GM19035 (cell line): ENCODE measurements around the gene KCTD1.

Source experiments
- ATAC-seq: cut with Tn5 transposase; IDR thresholded peaks from one replicate; pipeline ENCODE4 v1.9.1; 2021; ENCODE audit not compliant: unreplicated experiment

KCTD1 gene

DNA sequence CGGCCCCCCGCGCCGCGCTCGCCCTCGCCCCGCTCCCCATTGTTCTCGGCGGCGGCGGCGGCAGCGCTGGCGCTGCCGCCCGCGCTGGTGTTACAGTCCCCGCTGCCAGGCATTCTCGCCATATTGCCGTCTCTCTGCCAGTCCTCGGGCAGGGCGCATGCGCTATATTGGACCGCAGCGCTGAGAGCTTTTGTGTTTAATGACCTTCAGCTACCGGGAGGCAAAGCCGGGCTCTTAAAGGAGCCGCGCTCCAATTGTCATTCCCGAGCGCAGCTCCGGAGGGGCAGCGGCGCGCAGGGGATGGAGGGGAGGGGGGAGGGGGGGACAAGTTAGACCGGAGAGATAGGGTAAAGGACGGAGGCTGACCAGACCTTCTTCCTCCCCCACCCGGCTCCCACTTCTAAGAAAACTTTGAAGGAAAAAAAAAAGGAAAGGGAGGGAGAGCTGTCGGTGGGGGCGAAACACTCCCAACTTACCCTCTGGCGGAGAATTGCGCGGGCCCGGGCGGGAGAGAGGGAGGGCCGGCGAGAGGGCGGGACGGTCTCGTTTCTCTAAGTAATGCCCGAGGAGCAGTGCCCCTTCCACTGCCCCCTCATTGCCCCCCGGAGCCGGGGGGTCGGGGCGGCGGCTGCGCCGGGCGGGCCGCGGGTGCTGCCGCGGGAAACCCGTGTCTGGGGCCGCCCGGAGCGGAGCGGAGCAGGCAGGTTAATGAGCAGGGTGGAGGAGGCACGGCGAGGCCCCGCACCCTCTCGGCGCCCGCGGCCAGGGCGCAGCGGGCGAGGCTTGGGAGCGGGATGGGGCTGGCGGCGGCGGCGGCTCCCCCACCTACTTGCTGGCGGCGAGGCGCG is at the start of gene KCTD1:
Gene KCTD1 (minus strand): TSS at position 139 of the 848 bp plus-strand sequence. CDS start 17 bp downstream, at position 122.
- ATAC-seq, result peak; percentile 49

DNA sequence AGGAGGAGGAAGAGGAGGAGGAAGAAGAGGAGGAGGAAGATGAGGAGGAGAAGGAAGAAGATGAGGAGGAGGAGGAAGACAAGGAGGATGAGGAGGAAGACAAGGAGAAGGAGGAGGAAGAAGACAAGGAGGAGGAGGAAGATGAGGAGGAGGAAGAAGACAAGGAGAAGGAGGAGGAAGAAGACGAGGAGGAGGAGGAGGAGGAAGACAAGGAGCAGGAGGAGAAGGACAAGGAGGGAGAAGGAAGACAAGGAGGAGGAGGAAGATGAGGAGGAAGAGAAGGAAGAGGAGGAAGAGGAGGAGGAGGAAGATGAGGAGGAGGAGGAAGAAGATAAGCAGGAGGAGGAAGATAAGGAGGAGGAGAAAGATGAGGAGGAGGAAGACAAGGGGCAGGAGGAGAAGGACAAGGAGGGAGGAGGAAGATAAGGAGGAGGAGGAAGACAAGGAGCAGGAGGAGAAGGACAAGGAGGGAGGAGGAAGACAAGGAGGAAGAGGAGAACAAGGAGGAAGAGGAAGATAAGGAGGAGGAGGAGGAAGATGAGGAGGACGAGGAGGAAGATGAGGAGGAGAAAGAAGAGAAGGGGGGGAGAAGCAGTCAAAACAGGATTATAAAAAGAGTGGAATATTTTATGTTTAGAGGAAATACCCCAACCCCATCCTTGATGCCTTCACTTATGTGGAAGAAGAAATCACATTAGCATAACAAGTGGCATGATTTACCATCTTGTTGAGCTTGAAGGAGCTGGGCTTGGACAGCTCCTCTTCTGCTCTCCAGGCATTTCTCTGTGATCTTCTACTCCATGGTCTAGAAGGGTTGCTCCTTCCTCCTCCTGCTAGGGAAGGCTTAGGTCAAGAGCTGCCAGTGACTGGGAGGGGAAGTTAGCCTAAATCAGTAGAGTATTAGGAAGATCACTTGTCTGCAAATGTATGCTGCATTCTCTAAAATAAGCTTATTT is 45.3 kb upstream of the KCTD1 start:
- no peak for ATAC-seq

DNA sequence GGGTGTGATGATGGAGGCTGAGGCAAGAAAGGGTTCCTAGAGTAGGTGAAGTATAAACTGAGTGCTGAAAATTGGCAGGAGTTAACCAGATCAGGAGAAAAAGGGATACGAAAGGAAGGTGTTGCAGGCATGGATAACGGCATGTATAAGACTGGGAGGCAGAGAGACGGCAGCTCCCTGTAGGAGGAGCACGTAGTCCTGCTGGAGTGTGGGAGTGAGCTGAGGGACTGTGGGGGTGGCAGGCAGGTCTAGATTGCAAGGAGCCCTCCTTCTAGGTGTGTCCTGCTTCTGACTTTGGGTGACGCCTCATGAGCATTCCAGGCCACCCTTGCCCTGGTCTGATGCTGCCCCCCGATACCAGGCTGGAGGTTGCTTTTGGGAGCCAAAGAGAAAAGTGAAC is 36.4 kb upstream of the KCTD1 start:
- no peak for ATAC-seq

DNA sequence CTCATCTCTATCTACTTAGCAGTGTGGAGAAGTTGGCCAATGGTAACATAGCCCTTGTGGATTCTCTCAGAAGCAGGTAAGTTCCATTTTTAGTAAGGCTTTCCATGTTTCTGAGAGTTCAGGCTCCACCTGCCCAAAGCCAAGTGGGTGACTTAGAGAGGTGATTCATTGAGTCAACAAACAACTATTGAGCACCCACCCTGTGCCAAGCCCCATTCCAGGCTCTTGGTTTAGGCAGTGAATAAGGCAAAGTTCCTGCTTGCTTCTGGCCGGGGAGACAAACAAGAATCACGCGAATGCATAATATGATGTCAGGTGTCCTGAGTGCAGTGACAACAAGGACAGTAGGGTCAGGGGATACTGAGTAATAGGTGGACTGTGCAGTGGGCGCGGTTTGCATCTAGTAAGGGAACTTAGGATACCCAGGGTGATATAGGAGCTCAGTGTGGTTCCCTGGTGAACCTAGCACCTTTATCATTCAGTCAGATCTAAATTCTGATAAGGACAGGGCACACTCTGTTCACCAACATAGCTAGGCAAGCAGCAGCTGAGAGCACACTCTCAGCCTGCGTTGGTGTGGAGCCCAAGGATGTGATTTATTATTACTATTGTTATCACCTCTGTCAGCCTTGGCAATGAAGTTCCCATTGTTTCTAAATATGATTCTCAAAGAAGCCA is 31.7 kb upstream of the KCTD1 start:
- no peak for ATAC-seq

DNA sequence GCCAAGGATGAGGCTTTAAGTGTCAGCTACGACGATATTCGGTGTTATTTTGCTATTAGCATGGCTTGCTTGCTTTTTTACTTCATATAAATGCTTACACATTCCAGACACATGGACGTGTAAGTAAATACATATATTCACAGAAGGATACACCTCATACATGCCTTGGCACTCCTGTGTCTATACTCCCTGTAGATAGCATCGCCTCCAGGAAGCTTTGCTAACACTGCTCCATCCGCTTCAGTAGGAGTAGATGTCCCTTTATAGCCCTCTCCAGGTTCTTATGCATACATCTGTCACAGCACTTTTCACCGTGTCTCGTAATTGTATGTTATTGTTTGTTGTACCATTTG is 27.5 kb upstream of the KCTD1 start:
- no peak for ATAC-seq

DNA sequence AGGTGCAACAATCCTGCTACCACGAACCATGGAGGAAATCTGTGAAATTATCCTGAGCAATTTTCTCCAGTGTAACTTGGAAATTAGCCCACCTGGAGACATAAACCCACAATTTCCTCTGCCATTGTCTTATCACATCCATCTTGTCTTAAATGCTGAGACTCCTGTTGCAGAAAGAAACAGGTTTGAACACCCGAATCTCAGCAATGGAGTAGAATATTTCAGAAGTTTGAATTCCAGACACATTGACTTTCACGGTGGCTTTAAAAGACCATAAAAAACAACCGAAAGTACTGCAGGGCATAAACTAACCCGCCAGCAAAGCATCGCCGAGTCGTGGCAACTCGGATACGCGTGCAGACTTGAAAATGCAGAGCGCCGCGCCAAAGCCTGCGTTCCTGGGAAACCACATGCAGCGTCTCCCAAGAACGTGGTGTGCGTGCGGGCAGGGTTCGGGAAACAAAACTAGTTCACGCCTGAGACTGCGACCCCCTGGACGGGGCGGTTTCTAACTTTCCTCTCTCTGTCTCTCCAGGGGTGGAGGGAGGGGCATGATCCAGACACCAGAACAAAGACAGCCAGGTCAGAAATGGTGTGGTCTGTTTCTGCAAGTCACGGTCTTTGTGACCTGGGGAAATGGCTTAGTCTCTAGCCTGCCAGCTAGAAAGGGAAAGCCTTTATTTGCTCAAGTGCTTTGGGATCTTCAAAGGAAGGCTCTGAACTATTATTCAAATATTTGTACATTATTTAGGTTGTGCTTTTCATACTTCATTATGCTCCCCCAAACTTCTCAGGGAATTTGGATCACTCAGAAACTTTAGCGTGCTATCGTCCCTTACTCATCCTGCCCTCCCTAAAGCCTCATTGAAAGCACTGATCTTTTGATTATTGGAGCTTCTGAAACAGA is 26.9 kb upstream of the KCTD1 start:
- ATAC-seq, result no peak

DNA sequence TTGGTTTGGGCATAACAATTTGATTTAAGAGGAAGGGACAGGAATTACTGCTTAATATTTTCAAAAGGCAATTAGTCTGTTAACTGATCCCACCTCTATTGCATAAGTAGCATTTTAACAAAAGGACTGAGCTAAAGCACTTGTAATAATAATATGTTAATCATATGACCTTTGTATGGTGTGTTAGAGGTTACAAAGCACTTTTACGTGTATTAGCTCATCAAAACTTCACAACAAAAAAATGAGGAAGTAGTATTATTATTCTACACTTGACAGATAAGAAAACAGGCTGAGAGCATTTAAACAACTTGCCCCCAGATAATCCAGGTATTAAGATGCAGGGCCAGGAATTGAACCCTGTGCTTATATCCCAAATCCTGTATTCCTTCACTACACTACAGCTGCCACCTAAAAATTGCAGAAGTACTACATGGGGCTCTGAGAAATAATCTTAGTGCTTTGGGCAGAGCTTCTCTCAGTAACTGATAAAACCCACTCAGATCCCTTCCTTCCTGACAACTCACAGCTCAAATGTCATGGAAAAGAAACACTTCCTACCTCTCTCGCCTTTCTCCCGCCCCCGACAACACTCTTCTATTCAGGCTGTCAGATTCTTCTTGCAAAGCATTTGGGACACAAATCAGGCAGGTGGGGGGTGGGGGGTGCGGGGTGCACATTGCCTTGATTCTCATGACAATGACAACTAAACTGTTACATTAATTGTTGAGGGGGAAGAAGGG is 20.7 kb upstream of the KCTD1 start:
- ATAC-seq, result no peak

DNA sequence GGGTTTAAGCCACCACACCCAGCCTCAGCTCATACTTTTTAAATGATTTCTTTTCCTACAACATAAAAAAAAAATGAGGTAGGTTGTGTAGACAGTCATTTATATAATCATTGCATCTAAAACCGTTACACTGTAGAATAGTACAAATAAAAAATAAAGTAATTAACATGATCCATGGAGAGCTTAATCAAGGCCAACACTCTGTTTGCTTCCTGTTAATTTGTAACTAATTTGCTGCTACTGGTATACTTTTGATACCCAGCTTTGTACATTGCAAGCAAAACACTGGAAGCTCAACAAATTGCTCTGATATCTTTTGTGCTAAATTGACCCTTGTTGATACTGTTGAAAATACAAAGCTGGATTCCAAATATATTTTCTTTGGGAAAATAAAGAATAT is 20.2 kb upstream of the KCTD1 start:
- no peak for ATAC-seq

DNA sequence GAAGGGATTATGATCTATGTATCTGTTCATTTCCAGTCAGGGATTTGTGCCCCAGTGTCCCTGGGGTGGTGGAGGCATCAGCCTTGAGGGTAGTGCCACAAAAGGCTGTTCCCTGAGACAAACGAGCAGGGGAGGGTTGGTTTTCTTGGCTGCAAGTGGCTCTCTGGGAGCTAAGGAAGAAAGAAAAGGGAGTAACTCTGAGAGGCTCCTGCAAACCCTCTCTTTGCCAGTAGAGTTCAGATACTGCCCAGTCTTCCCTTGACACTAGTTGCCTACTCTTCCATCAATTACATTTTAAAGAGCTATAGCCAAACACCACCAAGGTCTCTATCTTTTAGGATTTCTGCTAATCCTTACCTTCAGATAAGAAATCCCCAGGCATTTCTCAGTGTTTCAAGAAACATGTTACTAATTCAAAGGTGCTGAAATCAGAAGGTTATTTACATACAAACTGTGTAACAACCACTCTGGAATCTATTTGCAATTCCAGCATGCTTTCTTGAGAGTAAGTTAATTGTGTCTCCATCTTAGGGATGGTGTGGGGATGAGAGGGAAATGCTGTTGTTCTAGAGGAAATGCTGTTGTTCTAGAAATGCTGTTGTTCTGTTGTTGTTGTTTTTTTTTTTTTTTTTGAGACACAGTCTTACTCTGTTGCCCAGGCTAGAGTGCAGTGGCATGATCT is 18.7 kb upstream of the KCTD1 start:
- no peak for ATAC-seq

DNA sequence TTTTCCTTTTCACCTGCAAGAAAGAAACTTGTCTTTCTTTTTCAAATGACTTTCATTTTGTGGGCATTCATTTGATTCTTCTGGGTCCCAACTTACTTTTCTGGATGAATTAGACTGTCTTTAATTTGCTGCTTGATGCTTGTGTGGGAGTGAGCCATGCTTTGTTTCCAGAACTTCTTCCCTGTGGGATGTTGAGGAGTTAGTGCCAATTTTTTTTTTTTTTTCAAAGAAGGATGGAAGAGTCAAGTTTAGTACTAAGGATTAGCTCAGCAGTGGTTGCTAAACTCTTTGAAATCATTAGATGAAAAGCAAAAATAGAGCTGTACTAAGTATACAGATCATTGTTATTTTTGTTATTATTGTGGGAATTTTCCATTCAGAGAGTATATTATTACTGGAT is 17.2 kb upstream of the KCTD1 start:
- no peak for ATAC-seq

DNA sequence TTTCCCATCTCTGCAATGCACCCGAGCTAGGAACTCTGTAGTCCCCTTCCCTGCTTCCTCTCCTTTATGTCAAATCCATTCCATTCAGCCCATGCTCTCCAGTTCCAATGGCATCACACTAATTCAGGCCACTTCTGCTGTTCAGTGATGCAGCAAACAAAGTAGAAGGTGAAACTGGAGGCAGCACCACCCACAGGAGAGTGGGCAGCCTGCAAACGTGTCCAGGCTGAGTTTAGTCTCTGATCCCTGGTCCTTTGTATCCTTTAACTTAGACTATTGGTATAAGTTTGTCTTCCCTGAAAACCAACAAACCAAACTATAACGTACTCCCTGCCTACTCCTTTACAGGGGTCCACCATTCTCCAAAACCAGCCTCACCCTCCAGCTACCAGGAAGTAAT is 14.7 kb upstream of the KCTD1 start:
- ATAC-seq, result no peak

DNA sequence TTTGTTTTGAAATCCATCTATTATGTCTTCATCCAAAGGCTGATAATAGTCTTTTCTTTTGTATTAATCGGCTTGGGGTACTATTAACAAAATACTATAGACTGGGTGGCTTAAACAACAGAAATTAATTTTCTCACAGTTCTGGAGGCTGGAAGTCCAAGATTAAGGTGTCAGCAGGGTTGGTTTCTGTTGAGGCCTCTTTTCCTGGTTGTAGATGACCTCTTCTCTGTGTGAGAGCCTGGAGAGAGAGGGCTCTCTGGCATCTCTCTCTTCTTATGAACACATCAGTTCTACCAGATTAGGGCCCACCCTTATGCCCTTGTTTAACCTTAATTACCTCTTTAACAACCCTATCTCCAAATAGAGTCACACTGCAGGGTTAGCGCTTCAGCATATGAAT is 14.2 kb upstream of the KCTD1 start:
- no peak for ATAC-seq

DNA sequence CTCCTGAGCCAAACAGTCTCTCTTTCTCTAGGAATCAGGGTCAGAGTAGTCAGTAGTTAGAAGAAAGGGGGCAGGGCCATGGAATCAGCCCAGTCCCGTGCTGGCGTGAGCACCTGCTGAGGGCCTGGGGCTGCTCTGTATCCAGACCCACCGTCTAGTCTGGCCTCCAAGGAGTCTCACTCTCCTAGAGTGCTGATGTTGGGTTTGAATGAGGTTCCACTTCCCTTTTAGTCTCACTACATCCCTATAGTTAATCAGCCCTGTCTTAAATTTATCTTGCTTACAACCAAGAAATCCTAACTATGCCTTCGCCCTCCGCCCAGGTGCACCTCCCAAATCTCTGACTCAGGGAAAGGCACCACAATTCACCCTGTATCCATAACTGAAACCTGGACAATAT is 13.4 kb upstream of the KCTD1 start:
- no peak for ATAC-seq

DNA sequence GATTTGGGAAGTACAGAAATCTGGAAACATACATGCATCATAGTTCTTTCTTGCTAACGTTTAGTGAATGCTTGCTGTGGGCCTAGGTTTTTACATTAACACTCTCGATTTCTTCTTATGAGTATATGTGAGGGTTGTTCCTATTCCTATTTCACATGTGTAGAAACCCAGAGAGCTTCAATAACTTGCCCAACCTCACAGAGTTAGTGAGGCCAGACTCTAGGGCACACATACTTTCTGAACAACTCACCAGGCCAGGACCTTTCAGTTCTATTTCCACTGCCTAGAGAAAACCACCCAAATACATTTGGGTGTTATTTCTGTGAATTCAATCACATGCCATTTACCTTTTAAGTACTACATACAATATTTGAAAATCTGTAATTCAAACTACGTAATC is 8.2 kb upstream of the KCTD1 start:
- ATAC-seq, result peak; percentile 79

DNA sequence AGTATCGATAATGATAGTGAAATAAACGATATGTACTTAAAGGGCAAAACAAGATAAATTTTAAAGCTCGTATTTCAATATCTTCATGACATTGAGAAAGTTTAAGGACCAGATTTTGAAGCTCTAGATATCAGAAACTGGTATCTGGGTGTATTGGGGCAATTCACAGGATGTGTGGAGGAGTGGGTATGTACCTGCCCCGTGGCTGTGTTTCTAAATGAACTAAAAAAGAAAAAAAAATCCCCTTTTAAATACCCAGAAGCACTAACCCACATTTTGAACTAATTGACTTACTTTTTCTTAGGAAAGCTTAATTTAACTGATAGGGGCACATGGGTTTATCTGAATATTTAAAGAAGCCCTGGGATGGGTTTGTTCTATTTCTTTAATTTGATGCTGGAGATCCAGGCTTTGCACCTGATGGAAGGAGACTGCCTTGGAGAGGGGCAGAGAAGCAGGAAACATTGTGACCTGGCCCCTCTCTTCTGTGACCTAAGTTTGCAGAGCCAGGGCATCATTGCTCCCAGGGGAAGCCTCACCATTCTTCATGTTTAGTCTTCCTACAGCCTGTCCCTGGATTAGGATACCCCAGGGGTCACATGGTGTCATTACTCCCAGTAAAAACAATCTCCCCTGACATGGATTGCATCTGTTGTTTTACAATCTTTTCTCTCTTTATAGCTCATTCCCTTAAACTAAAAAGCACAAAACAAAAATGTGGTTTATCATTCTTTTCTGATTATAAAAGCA is 7.6 kb upstream of the KCTD1 start:
- ATAC-seq, result no peak

DNA sequence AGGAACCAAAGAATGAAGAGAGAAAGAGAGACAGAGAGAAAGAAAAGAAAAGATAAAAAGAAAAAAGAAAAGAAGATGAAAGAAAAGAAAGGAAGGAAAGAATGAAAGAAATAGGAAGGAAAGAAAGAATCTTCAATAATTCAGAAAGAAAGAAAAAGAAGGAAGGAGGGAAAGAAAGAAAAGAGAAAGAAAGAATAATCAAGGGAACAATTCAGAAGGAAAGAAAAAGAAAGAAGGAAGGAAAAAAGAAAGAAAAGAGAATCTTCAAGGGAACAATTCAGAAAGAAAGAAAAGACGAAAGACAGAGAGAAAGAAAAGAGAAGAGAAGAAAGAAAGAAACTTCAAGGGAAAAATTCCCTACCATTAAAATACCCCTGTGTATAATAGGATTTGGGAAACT is 5.6 kb upstream of the KCTD1 start:
- no peak for ATAC-seq

DNA sequence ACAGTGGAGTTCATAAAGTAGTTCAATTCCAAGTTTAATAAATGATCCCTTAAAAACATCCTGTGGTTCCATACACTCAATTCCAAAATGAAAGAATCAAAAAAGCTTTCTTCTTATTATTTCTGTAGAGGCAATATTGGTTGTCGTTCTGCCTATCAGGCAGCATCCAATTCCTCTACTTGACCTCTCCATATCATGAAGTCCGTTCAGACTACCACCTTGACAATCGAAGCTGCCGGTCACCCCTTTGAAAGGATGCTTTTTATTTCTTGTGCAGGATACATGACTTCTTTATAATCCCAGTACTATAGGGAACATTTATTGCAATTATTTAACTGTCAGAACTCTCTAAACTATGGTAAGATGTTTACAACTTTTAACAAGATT is 3.3 kb upstream of the KCTD1 start:
- ATAC-seq, result no peak

DNA sequence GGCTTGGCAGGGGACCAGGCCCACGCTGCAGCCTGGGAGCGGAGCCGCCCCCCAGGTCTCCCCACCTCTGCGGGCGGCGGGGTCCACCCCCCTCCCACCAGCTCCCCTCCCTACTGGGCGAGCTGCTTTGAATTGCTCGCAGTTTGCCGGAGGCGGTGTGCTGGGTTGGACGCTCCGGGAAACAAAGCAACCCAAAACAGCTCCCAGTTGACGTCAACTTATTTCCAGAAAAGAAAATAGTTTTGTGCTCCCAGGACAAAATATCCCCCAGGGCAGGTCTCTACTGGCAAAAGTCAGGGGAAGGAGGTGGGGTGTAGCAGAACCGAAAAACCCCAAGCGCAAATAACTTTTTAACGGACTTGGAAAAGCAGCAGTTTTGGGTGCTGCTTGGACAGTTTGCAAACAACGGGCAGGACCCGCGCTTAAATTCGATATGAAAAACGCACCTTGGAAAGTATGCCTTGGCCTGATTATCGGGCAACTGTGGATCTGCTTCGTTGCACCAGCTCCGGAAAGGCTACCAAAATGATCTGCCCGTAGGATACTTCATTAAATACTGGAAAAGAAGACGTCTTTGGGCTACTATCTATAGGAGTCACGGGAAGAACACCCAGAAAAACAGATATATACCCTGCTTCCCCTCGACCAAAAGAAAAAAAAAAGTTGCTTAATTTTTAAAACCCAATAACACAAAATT is 2.8 kb upstream of the KCTD1 start:
- no peak for ATAC-seq
